Measurements from ENCODE around the gene BCL2A1. TPM values are rescaled to one million over a fixed set of nuclear protein-coding genes. Genes with fewer than 3 reads are reported as not detected.

Gene BCL2A1
- total and polyA plus RNA-seq, 2 donors (not counting 1 experiment from before 2014, with no cell fraction given): 0.31 to 8.9 TPM

GRCh38 chr15:79981831-79982455 lies 10.9 kb upstream of the BCL2A1 start:
- Histone ChIP-seq H3K4me3 (replicated peaks in 1 of 4; ENCODE audit: control extremely low read depth in 1 of 4, insufficient read depth in 1 of 4, low read depth in 3 of 4, low read length in 4 of 4) (no peak overlapping the region), H2AFZ (ENCODE audit: low read length) (no peak overlapping the region), H3K4me2 (ENCODE audit: extremely low read depth, insufficient read depth, low read length) (no peak overlapping the region), H3K27ac (ENCODE audit: insufficient read depth, low read length) (no peak overlapping the region), H4K20me1 (ENCODE audit: control insufficient read depth, extremely low read depth, insufficient read depth, low read length) (no peaks in the 10 kb centered on the region), H3K27me3 (ENCODE audit: control insufficient read depth, insufficient read depth, low read length) (no peaks in the 10 kb centered on the region), H3K9ac (ENCODE audit: insufficient read depth, low read length) (no peak overlapping the region), H3K9me3 (ENCODE audit: control insufficient read depth, insufficient read depth, low read depth, low read length) (no peaks in the 10 kb centered on the region), H3K79me2 (ENCODE audit: control insufficient read depth, insufficient read depth, low read length) (no peaks in the 10 kb centered on the region), H3K4me1 (ENCODE audit: control insufficient read depth, extremely low read depth, insufficient read depth, low read length) (peaks cover 8% of the 10 kb centered on the region), H3K36me3 (ENCODE audit: control insufficient read depth, insufficient read depth, low read length) (no peaks in the 10 kb centered on the region)
- TF ChIP-seq EZH2 (IDR thresholded peaks at IDR 0.05; ENCODE audit: low read length, missing control alignments): no peak
- TF ChIP-seq CTCF (conservative IDR thresholded peaks at IDR 0.05 in 1 of 2, IDR thresholded peaks at IDR 0.05 in 1 of 2; ENCODE audit: low read depth in 1 of 2, low read length in 2 of 2): no peak
- DNase-seq (ENCODE audit: low read depth in 2 of 2): no peak

- peaks cover 8% of the 10 kb centered on the region for H3K4me1 ChIP-seq (ENCODE audit: control insufficient read depth, extremely low read depth, insufficient read depth, low read length)
- no peak overlapping the region for H3K4me2 ChIP-seq (ENCODE audit: extremely low read depth, insufficient read depth, low read length)
- no peaks in the 10 kb centered on the region for H3K36me3 ChIP-seq (ENCODE audit: control insufficient read depth, insufficient read depth, low read length)
- DNase-seq (ENCODE audit: low read depth in 2 of 2): peak; percentile 60 to 86
- no peaks in the 10 kb centered on the region for H4K20me1 ChIP-seq (ENCODE audit: control insufficient read depth, extremely low read depth, insufficient read depth, low read length)
- TF ChIP-seq EZH2 (IDR thresholded peaks at IDR 0.05; ENCODE audit: low read length, missing control alignments) (no peak), CTCF (conservative IDR thresholded peaks at IDR 0.05 in 1 of 2, IDR thresholded peaks at IDR 0.05 in 1 of 2; ENCODE audit: low read depth in 1 of 2, low read length in 2 of 2) (no peak)
- H3K27me3 ChIP-seq (ENCODE audit: control insufficient read depth, insufficient read depth, low read length): no peaks in the 10 kb centered on the region
- H3K79me2 ChIP-seq (ENCODE audit: control insufficient read depth, insufficient read depth, low read length): no peaks in the 10 kb centered on the region
- H2AFZ ChIP-seq (ENCODE audit: low read length): no peak overlapping the region
- H3K4me3 ChIP-seq (replicated peaks in 1 of 4; ENCODE audit: control extremely low read depth in 1 of 4, insufficient read depth in 1 of 4, low read depth in 3 of 4, low read length in 4 of 4): no peak overlapping the region
- no peak overlapping the region for H3K9ac ChIP-seq (ENCODE audit: insufficient read depth, low read length)
- H3K9me3 ChIP-seq (ENCODE audit: control insufficient read depth, insufficient read depth, low read depth, low read length): no peaks in the 10 kb centered on the region
- peak overlapping the region; percentile 57 for H3K27ac ChIP-seq (ENCODE audit: insufficient read depth, low read length)
Observed at GRCh38 chr15:79978655-79979514, 7.9 kb upstream of the BCL2A1 start.

- Histone ChIP-seq H2AFZ (ENCODE audit: low read length) (no peak overlapping the region), H3K27ac (ENCODE audit: insufficient read depth, low read length) (peak overlapping the region; percentile 57), H3K79me2 (ENCODE audit: control insufficient read depth, insufficient read depth, low read length) (no peaks in the 10 kb centered on the region), H3K4me2 (ENCODE audit: extremely low read depth, insufficient read depth, low read length) (no peak overlapping the region), H3K4me1 (ENCODE audit: control insufficient read depth, extremely low read depth, insufficient read depth, low read length) (peaks cover 8% of the 10 kb centered on the region), H3K27me3 (ENCODE audit: control insufficient read depth, insufficient read depth, low read length) (no peaks in the 10 kb centered on the region), H3K9me3 (ENCODE audit: control insufficient read depth, insufficient read depth, low read depth, low read length) (no peaks in the 10 kb centered on the region), H3K36me3 (ENCODE audit: control insufficient read depth, insufficient read depth, low read length) (no peaks in the 10 kb centered on the region), H4K20me1 (ENCODE audit: control insufficient read depth, extremely low read depth, insufficient read depth, low read length) (no peaks in the 10 kb centered on the region), H3K9ac (ENCODE audit: insufficient read depth, low read length) (no peak overlapping the region), H3K4me3 (replicated peaks in 1 of 4; ENCODE audit: control extremely low read depth in 1 of 4, insufficient read depth in 1 of 4, low read depth in 3 of 4, low read length in 4 of 4) (no peak overlapping the region)
- DNase-seq (ENCODE audit: low read depth in 2 of 2): no peak
- TF ChIP-seq CTCF (conservative IDR thresholded peaks at IDR 0.05 in 1 of 2, IDR thresholded peaks at IDR 0.05 in 1 of 2; ENCODE audit: low read depth in 1 of 2, low read length in 2 of 2) (no peak), EZH2 (IDR thresholded peaks at IDR 0.05; ENCODE audit: low read length, missing control alignments) (no peak)
Observed at GRCh38 chr15:79978260-79978654, 7.3 kb upstream of the BCL2A1 start.

Measured in fibroblast of lung (primary cell).